HepG2 (cell line): ENCODE measurements around the gene CKAP2L. TPM values are rescaled to one million over a fixed set of nuclear protein-coding genes. Genes with fewer than 3 reads are reported as not detected.

Experiments
- ARNT2 ChIP-seq: sonication (generic); formaldehyde crosslinking; IDR thresholded peaks from 2 replicates; pipeline ENCODE4 v1.8.0; 2022; ENCODE audit warnings: mild to moderate bottlenecking, low read depth, missing genetic modification reagents, moderate library complexity
- ATF1 ChIP-seq: IDR thresholded peaks from 2 replicates; pipeline ENCODE4 v1.6.1; 2016; ENCODE audit warnings: mild to moderate bottlenecking, control low read depth
- ELF4 ChIP-seq: sonication (generic); formaldehyde crosslinking; IDR thresholded peaks from 2 replicates; pipeline ENCODE4 v1.5.0; 2020; ENCODE audit warnings: missing genetic modification reagents, mild to moderate bottlenecking, moderate library complexity, borderline replicate concordance
- HMGXB4 ChIP-seq, 2 experiments: sonication (generic) in 1 of 2; formaldehyde crosslinking in 1 of 2; IDR thresholded peaks; 2 replicates each; pipeline versions ENCODE4 v1.4.0 to v1.6.1; 2018 to 2020; ENCODE audit warnings: missing genetic modification reagents in 2 of 2, borderline replicate concordance in 1 of 2, low read depth in 1 of 2, mild to moderate bottlenecking in 1 of 2, missing biosample characterization in 1 of 2
- IRF9 ChIP-seq: sonication (generic); formaldehyde crosslinking; IDR thresholded peaks from 2 replicates; pipeline ENCODE4 v1.8.0; 2022; ENCODE audit warnings: missing genetic modification reagents, mild to moderate bottlenecking, borderline replicate concordance
- NONO ChIP-seq, 2 experiments: fragments of 450-650 bp in 1 of 2; sonication (generic) in 1 of 2; formaldehyde crosslinking in 1 of 2; IDR thresholded peaks in 1 of 2; conservative IDR thresholded peaks in 1 of 2; 2 replicates each; pipeline versions ENCODE4 v1.6.1 to v1.8.0; 2017 to 2022; ENCODE audit warnings: mild to moderate bottlenecking in 1 of 2, missing genetic modification reagents in 1 of 2, moderate library complexity in 1 of 2
- POLR2G ChIP-seq: fragments of 200-400 bp; formaldehyde crosslinking; IDR thresholded peaks from 2 replicates; pipeline ENCODE4 v1.6.1; 2018; ENCODE audit warnings: mild to moderate bottlenecking, low read depth, low read length, moderate library complexity
- SUZ12 ChIP-seq: fragments of 150-350 bp; IDR thresholded peaks from 2 replicates; pipeline ENCODE4 v1.6.1; 2014; ENCODE audit warnings: low read depth, low read length
- THAP9 ChIP-seq: sonication (generic); formaldehyde crosslinking; IDR thresholded peaks from 2 replicates; pipeline ENCODE4; 2020; ENCODE audit warnings: missing genetic modification reagents, mild to moderate bottlenecking, borderline replicate concordance
- THRA ChIP-seq: sonication (generic); formaldehyde crosslinking; IDR thresholded peaks from 2 replicates; pipeline ENCODE4 v1.4.0; 2020; ENCODE audit warnings: missing genetic modification reagents, borderline replicate concordance
- YEATS4 ChIP-seq: sonication (generic); formaldehyde crosslinking; IDR thresholded peaks from 2 replicates; pipeline ENCODE4 v1.4.0; 2020; ENCODE audit warnings: missing genetic modification reagents, borderline replicate concordance
- ZNF232 ChIP-seq: sonication (generic); formaldehyde crosslinking; IDR thresholded peaks from 2 replicates; pipeline ENCODE4 v1.4.0; 2020; ENCODE audit warnings: missing genetic modification reagents, borderline replicate concordance
- ZNF512B ChIP-seq: sonication (generic); formaldehyde crosslinking; IDR thresholded peaks from 2 replicates; pipeline ENCODE4 v1.5.1; 2020; ENCODE audit warnings: missing genetic modification reagents, mild to moderate bottlenecking, borderline replicate concordance
- ZNF546 ChIP-seq: sonication (generic); formaldehyde crosslinking; conservative IDR thresholded peaks from 2 replicates; pipeline ENCODE4 v1.8.1; 2023; ENCODE audit warnings: mild to moderate bottlenecking, missing genetic modification reagents
- ZNF598 ChIP-seq: sonication (generic); formaldehyde crosslinking; IDR thresholded peaks from 2 replicates; pipeline ENCODE4 v1.5.1; 2020; ENCODE audit warnings: mild to moderate bottlenecking, missing genetic modification reagents, borderline replicate concordance
- polyA plus RNA-seq, 8 experiments: library from polyadenylated mRNA; depleted of rRNA in 3 of 8; stranded (reverse) in 7 of 8; unstranded in 1 of 8; fragments of >200 nt; fragmentation: Illumina TruSeq in 4 of 8; extraction: Trizol in 4 of 8; gene quantifications; 2 replicates each; pipeline versions ENCODE4 v1.2.1 to v1.2.3, GENCODE V29; 2011 to 2016; ENCODE audit warnings: low read depth in 4 of 8, missing spikeins in 1 of 8, mixed read lengths in 1 of 8; ENCODE audit not compliant: insufficient read depth in 1 of 8
- total RNA-seq, 5 experiments: library from RNA; depleted of rRNA; stranded (reverse); fragments of >200 nt; fragmentation: Illumina TruSeq; extraction: Trizol; gene quantifications; 2 replicates each; pipeline ENCODE4 v1.2.3, GENCODE V29; 2016; ENCODE audit warnings: low read depth in 1 of 5

The CKAP2L gene
- total and polyA plus RNA-seq, 2 of the 13 experiments (the other 11 are each of a cell fraction or from before 2014, with no cell fraction given): 7.1 to 9.5 TPM

GRCh38 chr2:112726487-112727190 is 37.8 kb downstream of the CKAP2L start (continued):
- peak; percentile 62; the same call in 1 of the 2 replicates for TF ChIP-seq THAP9 (CRISPR knock-in tag)
- no peak for TF ChIP-seq ATF1 (CRISPR knock-in tag)
- no peak; the same call in 1 of the 2 replicates for TF ChIP-seq ZNF232 (CRISPR knock-in tag)
- no peak for TF ChIP-seq POLR2G
- no peak for TF ChIP-seq ELF4 (CRISPR knock-in tag)
- peak; percentile 88 to 98 for TF ChIP-seq HMGXB4 (CRISPR knock-in tag; IDR thresholded peaks at IDR 0.05; ENCODE audit: borderline replicate concordance in 1 of 2, low read depth in 1 of 2)
- TF ChIP-seq ZNF512B (CRISPR knock-in tag): 0 out of 2 replicates have a peak, but pooled peaks have one; percentile 75
- peak; percentile 93 for TF ChIP-seq ZNF598
- no peak for TF ChIP-seq SUZ12
- no peak; the same call in 1 of the 2 replicates for TF ChIP-seq IRF9 (CRISPR knock-in tag)
- 0 out of 2 replicates have a peak, but pooled peaks have one; percentile 38 for TF ChIP-seq ARNT2
- peak; percentile 83; the same call in 1 of the 2 replicates for TF ChIP-seq THRA (CRISPR knock-in tag)
- 0 out of 2 replicates have a peak, but pooled peaks have one; percentile 46 for TF ChIP-seq ZNF546 (CRISPR knock-in tag)
- no peak; the same call in 1 of the 2 replicates for TF ChIP-seq YEATS4
- no peak for TF ChIP-seq NONO (IDR thresholded peaks at IDR 0.05)
- peak; percentile 75 for TF ChIP-seq NONO (CRISPR knock-in tag; conservative IDR thresholded peaks at IDR 0.05)
